K562 (cell line): ENCODE data around the gene H2AZ2. TPM values are rescaled to one million over a fixed set of nuclear protein-coding genes. Genes with fewer than 3 reads are reported as not detected.

Source experiments
- ATF3 ChIP-seq, 2 experiments: fragments of 450-650 bp in 1 of 2; sonication (generic) in 1 of 2; formaldehyde crosslinking in 1 of 2; IDR thresholded peaks in 1 of 2; conservative IDR thresholded peaks in 1 of 2; 2 replicates each; pipeline versions ENCODE4 v1.6.1 to v1.8.1; 2016 to 2023; ENCODE audit warnings: mild to moderate bottlenecking in 2 of 2, moderate library complexity in 2 of 2, inconsistent platforms in 1 of 2, missing genetic modification reagents in 1 of 2
- BHLHE40 ChIP-seq: IDR thresholded peaks from 2 replicates; pipeline ENCODE4 v1.6.1; 2011; ENCODE audit warnings: low read length, improper control_type of control experiment
- DMBX1 ChIP-seq: fragments of 250-450 bp; sonication (Bioruptor Pico); IDR thresholded peaks from 2 replicates; pipeline ENCODE4 v1.8.0; 2022; ENCODE audit warnings: inconsistent platforms, mild to moderate bottlenecking, moderate library complexity, borderline replicate concordance
- EGR1 ChIP-seq: fragments of 450-650 bp; conservative IDR thresholded peaks from 2 replicates; pipeline ENCODE4 v1.6.1; 2017; ENCODE audit warnings: mild to moderate bottlenecking
- GTF2E2 ChIP-seq: fragments of 200-800 bp; sonication (Bioruptor generic); IDR thresholded peaks from 2 replicates; pipeline ENCODE4 v1.6.1; 2016; ENCODE audit warnings: missing genetic modification characterization, missing compliant biosample characterization
- JUN ChIP-seq, 2 experiments: sonication (generic) in 1 of 2; formaldehyde crosslinking in 1 of 2; IDR thresholded peaks; 2 replicates each; pipeline versions ENCODE4 v1.6.1 to v1.8.0; 2012 to 2022; ENCODE audit warnings: borderline replicate concordance in 2 of 2, mild to moderate bottlenecking in 2 of 2, improper control_type of control experiment in 1 of 2, low read depth in 1 of 2, low read length in 1 of 2, missing genetic modification reagents in 1 of 2
- MAZ ChIP-seq, 2 experiments: fragments of 450-650 bp in 1 of 2; sonication (generic) in 1 of 2; formaldehyde crosslinking; IDR thresholded peaks in 1 of 2; conservative IDR thresholded peaks in 1 of 2; 2 replicates each; pipeline versions ENCODE4 v1.4.0 to v1.5.0; 2020; ENCODE audit warnings: mild to moderate bottlenecking in 1 of 2, missing genetic modification reagents in 1 of 2
- SFPQ ChIP-seq: fragments of 200-400 bp; formaldehyde crosslinking; IDR thresholded peaks from 2 replicates; pipeline ENCODE4 v1.6.1; 2017; ENCODE audit warnings: mild to moderate bottlenecking, low read depth, low read length, moderate library complexity
- ZNF398 ChIP-seq: fragments of 250-450 bp; sonication (Bioruptor Pico); IDR thresholded peaks from 2 replicates; pipeline ENCODE4 v1.8.0; 2021; ENCODE audit warnings: moderate library complexity, mild to moderate bottlenecking, inconsistent platforms
- ZNF41 ChIP-seq: fragments of 250-450 bp; sonication (Bioruptor Pico); conservative IDR thresholded peaks from 2 replicates; pipeline ENCODE4 v1.4.0; 2020; ENCODE audit warnings: mild to moderate bottlenecking
- polyA plus RNA-seq, 8 experiments: library from polyadenylated mRNA; depleted of rRNA in 4 of 8; stranded (reverse) in 5 of 8; unstranded in 3 of 8; fragments of >200 nt; fragmentation: Nextera tagmentation in 2 of 8; fragmentation: Illumina TruSeq in 1 of 8; extraction: Ambion mirVana in 2 of 8; extraction: Trizol in 1 of 8; gene quantifications; 2 replicates each; pipeline versions ENCODE4 v1.2.1 to v1.2.3, GENCODE V29; 2011 to 2014; ENCODE audit warnings: inconsistent platforms in 1 of 8, missing spikeins in 1 of 8
- total RNA-seq, 7 experiments: library from RNA; depleted of rRNA in 6 of 7; stranded (reverse); fragments of >200 nt in 6 of 7; fragmentation: Illumina TruSeq in 2 of 7; extraction: Trizol in 2 of 7; gene quantifications; 2 replicates each; pipeline versions ENCODE4 v1.2.1 to v1.2.3, GENCODE V29; 2011 to 2021; ENCODE audit warnings: low replicate concordance in 1 of 7
- TF ChIP-seq, protein P1 (sequence below): sonication (generic); formaldehyde crosslinking; IDR thresholded peaks from 2 replicates; pipeline ENCODE4 v1.8.1; 2023; ENCODE audit warnings: mild to moderate bottlenecking, missing genetic modification reagents

H2AZ2 gene
- total and polyA plus RNA-seq, 9 of the 15 experiments (the other 6 are each of a cell fraction or from before 2014, with no cell fraction given) = 105 to 382 (median 286) TPM

DNA sequence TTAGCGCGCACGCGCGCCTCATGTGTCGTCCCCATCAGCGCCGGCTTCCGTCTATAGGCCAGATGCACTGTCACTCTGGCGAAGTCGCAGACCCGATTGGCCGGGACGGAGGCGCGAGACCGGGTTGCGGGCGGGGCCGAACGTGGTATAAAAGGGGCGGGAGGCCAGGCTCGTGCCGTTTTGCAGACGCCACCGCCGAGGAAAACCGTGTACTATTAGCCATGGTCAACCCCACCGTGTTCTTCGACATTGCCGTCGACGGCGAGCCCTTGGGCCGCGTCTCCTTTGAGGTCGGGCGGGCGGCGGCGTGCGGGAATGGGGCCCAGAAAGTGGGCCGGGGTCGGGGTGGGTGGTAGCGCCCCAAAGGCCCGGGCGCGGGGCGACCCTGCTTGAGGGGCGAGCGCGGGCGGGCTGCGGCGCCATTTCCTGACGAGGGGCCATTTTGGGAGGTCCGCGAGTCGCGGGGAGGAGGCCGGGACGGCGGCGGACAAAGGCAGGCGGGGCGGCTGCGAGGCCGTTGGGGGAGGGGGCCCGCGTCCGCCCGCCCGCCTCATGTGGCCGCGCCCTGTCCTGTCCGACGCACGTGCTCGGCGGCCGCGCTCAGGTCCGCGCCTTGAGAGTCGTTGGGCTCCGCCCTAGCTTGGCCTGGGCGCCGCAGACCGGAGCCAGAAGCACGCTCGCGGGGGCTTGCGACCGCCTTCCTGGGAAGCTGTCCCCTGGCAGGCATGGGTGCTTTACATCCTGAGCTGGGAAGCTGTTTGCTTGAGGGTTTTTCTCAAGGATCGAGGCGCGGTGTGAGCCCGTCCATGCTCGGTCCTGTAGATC lies 51.2 kb downstream of the H2AZ2 start, which contains the start of gene PPIA (continued):
- TF ChIP-seq MAZ (CRISPR knock-in tag; conservative IDR thresholded peaks at IDR 0.05 in 1 of 2, IDR thresholded peaks at IDR 0.05 in 1 of 2) = peak in 1 of 2 experiments; percentile 13; a peak in 2 of 4 replicates
- TF ChIP-seq, protein P1, sequence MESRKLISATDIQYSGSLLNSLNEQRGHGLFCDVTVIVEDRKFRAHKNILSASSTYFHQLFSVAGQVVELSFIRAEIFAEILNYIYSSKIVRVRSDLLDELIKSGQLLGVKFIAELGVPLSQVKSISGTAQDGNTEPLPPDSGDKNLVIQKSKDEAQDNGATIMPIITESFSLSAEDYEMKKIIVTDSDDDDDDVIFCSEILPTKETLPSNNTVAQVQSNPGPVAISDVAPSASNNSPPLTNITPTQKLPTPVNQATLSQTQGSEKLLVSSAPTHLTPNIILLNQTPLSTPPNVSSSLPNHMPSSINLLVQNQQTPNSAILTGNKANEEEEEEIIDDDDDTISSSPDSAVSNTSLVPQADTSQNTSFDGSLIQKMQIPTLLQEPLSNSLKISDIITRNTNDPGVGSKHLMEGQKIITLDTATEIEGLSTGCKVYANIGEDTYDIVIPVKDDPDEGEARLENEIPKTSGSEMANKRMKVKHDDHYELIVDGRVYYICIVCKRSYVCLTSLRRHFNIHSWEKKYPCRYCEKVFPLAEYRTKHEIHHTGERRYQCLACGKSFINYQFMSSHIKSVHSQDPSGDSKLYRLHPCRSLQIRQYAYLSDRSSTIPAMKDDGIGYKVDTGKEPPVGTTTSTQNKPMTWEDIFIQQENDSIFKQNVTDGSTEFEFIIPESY = peak; percentile 66
- peak; percentile 97 for TF ChIP-seq BHLHE40
- no peak for TF ChIP-seq ZNF41
- peak; percentile 48; the same call in 1 of the 2 replicates for TF ChIP-seq JUN (IDR thresholded peaks at IDR 0.05; ENCODE audit: borderline replicate concordance, low read depth, low read length)
- TF ChIP-seq JUN (CRISPR knock-in tag; IDR thresholded peaks at IDR 0.05; ENCODE audit: borderline replicate concordance) = peak; percentile 89; the same call in 1 of the 2 replicates
- TF ChIP-seq SFPQ = peak; percentile 60; the same call in 1 of the 2 replicates
- no peak for TF ChIP-seq ZNF398 (CRISPR knock-in tag)
- TF ChIP-seq EGR1 = no peak
- peak; percentile 93 for TF ChIP-seq GTF2E2 (tag)
- no peak for TF ChIP-seq ATF3 (IDR thresholded peaks at IDR 0.05)
- TF ChIP-seq ATF3 (CRISPR knock-in tag; conservative IDR thresholded peaks at IDR 0.05) = peak; percentile 91; the same call in 1 of the 2 replicates
- TF ChIP-seq DMBX1 (CRISPR knock-in tag) = no peak
